ENCODE results near the gene LAMP5. TPM values are rescaled to one million over a fixed set of nuclear protein-coding genes. Genes with fewer than 3 reads are reported as not detected.

Gene LAMP5
- total and polyA plus RNA-seq, 3 experiments from 2014 or later = not detected

DNA sequence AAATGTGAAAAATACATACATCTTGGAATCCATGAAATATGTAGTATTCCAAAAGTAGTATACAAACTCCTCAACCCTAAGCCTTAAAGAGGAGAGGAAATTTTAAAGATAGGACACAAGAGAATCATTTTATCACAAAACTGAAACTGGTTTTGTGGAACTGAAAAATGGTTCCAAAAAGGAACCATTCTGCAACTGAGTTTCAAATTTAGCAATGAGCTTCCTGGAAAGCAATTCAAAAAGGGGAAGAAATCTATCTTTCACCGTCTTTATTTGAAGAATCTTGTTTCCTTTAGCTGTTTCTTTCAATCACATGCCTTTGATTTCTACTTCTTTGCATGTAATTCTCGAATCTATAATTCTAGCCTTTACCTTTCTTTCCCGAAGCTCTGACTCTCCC, 32.2 kb upstream of the LAMP5 start:
- no peak overlapping the region for H3K4me3 ChIP-seq (ENCODE audit: low read length)
- no peaks in the 10 kb centered on the region for H3K27me3 Mint-ChIP-seq
- no peaks in the 10 kb centered on the region for H3K36me3 ChIP-seq (ENCODE audit: insufficient read depth, low read length)
- ChIA-PET POLR2A (no interaction called here), CTCF (no interaction called here)
- no peaks in the 10 kb centered on the region for H3K27me3 ChIP-seq (ENCODE audit: insufficient read depth, low read length, poor library complexity, severe bottlenecking)
- peaks cover 0 to 8% (median 3%) of the 10 kb centered on the region in 5 donors for H3K9me3 Mint-ChIP-seq
- H3K36me3 Mint-ChIP-seq = no peaks in the 10 kb centered on the region
- H3K4me3 Mint-ChIP-seq = no peak overlapping the region
- no peaks in the 10 kb centered on the region for H3K9me3 ChIP-seq (ENCODE audit: low read length)
- H3K27ac Mint-ChIP-seq = no peak overlapping the region
- DNase-seq = no peak
- no peaks in the 10 kb centered on the region for H3K4me1 Mint-ChIP-seq
- no peaks in the 10 kb centered on the region for H3K4me1 ChIP-seq (ENCODE audit: insufficient read depth, low read length)
- no peak overlapping the region for H3K27ac ChIP-seq (ENCODE audit: low read depth, low read length)

DNA sequence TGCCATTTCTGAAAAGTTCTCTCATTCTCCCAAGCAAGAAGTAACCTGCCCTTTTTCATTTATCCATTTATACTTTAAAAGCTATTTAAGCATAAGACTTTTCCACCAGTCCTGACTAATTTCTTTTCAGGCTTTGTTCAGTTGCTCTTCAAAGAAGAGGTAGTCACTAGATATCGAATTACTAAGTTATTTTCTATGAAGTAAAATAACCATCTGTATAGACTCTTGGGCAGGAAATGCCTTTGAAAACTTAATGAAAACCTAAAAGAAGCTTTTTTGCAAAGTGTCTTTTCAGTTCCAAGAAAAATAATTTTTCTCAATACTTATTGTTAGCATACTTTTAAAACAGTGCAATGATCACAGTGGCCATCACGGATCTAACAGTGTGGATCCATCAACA, 31.3 kb upstream of the LAMP5 start:
- H3K4me3 Mint-ChIP-seq = no peak overlapping the region
- H3K4me3 ChIP-seq (ENCODE audit: low read length) = no peak overlapping the region
- H3K36me3 ChIP-seq (ENCODE audit: insufficient read depth, low read length) = no peaks in the 10 kb centered on the region
- H3K4me1 ChIP-seq (ENCODE audit: insufficient read depth, low read length) = no peaks in the 10 kb centered on the region
- H3K27me3 Mint-ChIP-seq = no peaks in the 10 kb centered on the region
- CTCF ChIA-PET = no interaction called here
- peaks cover 0 to 5% (median 3%) of the 10 kb centered on the region in 5 donors for H3K9me3 Mint-ChIP-seq
- DNase-seq = no peak
- H3K27me3 ChIP-seq (ENCODE audit: insufficient read depth, low read length, poor library complexity, severe bottlenecking) = no peaks in the 10 kb centered on the region
- H3K36me3 Mint-ChIP-seq = no peaks in the 10 kb centered on the region
- H3K4me1 Mint-ChIP-seq = no peaks in the 10 kb centered on the region
- no peak overlapping the region for H3K27ac Mint-ChIP-seq
- no peaks in the 10 kb centered on the region for H3K9me3 ChIP-seq (ENCODE audit: low read length)
- POLR2A ChIA-PET = no interaction called here
- H3K27ac ChIP-seq (ENCODE audit: low read depth, low read length) = no peak overlapping the region

DNA sequence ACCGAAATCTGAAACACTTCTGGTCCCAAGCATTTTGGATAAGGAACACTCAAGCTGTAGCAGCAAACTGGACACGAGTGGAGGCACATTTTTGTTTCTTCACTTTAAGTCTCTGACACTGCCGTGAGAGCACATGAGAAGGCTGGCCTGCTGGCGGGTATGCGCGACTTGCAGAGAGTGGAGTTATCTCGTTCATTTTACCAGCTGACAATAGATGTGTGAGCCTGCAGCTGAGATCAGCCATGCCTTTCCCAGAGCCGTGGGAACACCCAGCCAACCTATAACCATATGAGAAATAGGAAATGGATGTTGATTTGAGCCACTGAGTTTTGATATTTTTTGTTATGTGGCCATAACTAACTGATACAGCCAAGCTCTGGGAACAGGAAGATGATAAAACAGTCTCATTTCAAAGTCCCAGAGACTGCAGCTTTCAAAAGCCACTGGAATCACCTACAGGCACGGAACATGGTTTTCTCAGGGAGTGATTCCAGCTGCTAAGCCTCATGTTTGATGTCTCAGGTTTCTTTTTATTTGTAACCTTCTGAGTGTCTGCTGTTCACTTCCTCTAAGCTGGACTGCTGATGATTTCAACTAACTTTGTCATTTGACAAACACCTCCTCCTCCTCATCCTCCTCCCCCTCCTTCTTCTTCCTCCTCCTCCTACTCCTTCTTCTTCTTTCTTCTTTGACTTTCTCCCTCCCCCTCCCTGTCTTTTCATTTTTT, 28.6 kb upstream of the LAMP5 start:
- ChIA-PET POLR2A (no interaction called here), CTCF (no interaction called here)
- no peak for DNase-seq
- H3K4me3 Mint-ChIP-seq = no peak overlapping the region
- Histone ChIP-seq H3K4me3 (ENCODE audit: low read length) (no peak overlapping the region), H3K36me3 (ENCODE audit: insufficient read depth, low read length) (no peaks in the 10 kb centered on the region), H3K4me1 (ENCODE audit: insufficient read depth, low read length) (no peaks in the 10 kb centered on the region), H3K27ac (ENCODE audit: low read depth, low read length) (no peak overlapping the region), H3K9me3 (ENCODE audit: low read length) (no peaks in the 10 kb centered on the region), H3K27me3 (ENCODE audit: insufficient read depth, low read length, poor library complexity, severe bottlenecking) (no peaks in the 10 kb centered on the region)
- H3K27ac Mint-ChIP-seq = no peak overlapping the region
- H3K27me3 Mint-ChIP-seq = no peaks in the 10 kb centered on the region
- H3K36me3 Mint-ChIP-seq = no peaks in the 10 kb centered on the region
- H3K4me1 Mint-ChIP-seq = no peaks in the 10 kb centered on the region
- H3K9me3 Mint-ChIP-seq = peaks cover 0 to 7% (median 3%) of the 10 kb centered on the region in 5 donors

DNA sequence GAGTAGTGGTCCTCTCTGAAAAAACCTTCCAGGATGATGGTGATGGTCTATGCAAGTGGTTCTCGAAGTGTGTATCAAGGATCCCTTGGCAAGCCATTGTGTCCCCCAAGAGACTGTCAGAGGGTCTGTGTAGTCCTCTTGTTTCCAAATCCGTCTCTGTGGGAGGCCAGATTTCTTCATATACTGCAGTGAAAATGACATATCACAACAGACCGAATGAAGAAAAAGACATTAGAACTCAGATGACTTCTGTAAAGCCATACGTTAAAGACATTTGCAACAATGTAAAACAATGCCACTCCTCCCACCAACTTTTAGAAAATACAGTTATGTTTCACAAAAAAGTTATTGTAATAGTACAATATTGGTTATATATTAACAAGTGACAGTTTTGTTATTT, 27.2 kb upstream of the LAMP5 start:
- no peak overlapping the region for H3K27ac ChIP-seq (ENCODE audit: low read depth, low read length)
- H3K4me1 ChIP-seq (ENCODE audit: insufficient read depth, low read length) = no peaks in the 10 kb centered on the region
- peaks cover 0 to 9% (median 3%) of the 10 kb centered on the region in 5 donors for H3K9me3 Mint-ChIP-seq
- CTCF ChIA-PET = no interaction called here
- no peaks in the 10 kb centered on the region for H3K27me3 Mint-ChIP-seq
- H3K4me1 Mint-ChIP-seq = no peaks in the 10 kb centered on the region
- H3K36me3 ChIP-seq (ENCODE audit: insufficient read depth, low read length) = no peaks in the 10 kb centered on the region
- H3K36me3 Mint-ChIP-seq = no peaks in the 10 kb centered on the region
- DNase-seq = no peak
- no peak overlapping the region for H3K4me3 ChIP-seq (ENCODE audit: low read length)
- no peak overlapping the region for H3K27ac Mint-ChIP-seq
- no peak overlapping the region for H3K4me3 Mint-ChIP-seq
- no peaks in the 10 kb centered on the region for H3K27me3 ChIP-seq (ENCODE audit: insufficient read depth, low read length, poor library complexity, severe bottlenecking)
- POLR2A ChIA-PET = no interaction called here
- no peaks in the 10 kb centered on the region for H3K9me3 ChIP-seq (ENCODE audit: low read length)

DNA sequence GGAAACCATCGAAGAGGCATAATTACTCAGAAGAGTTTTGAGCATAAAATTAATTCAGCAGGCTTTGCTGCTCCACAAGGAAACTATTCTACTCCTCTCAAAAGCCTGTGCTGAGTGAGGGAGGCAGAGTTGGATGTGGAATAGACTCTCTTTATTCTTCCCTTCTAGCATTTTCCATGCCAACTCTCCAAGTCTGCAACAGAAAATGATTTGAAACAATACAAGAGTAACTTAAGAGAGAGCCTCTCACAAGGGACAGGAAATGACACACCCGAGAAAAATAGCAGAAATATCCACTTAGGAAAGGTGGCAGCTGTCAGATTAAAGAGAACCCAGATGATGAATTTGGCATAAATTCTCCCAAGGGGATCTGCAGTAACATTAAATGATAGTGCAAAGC, 26.3 kb upstream of the LAMP5 start:
- no peak overlapping the region for H3K27ac Mint-ChIP-seq
- Histone ChIP-seq H3K9me3 (ENCODE audit: low read length) (no peaks in the 10 kb centered on the region), H3K36me3 (ENCODE audit: insufficient read depth, low read length) (no peaks in the 10 kb centered on the region), H3K27me3 (ENCODE audit: insufficient read depth, low read length, poor library complexity, severe bottlenecking) (no peaks in the 10 kb centered on the region), H3K27ac (ENCODE audit: low read depth, low read length) (no peak overlapping the region), H3K4me3 (ENCODE audit: low read length) (no peak overlapping the region), H3K4me1 (ENCODE audit: insufficient read depth, low read length) (no peaks in the 10 kb centered on the region)
- H3K27me3 Mint-ChIP-seq = no peaks in the 10 kb centered on the region
- H3K9me3 Mint-ChIP-seq = peaks cover 0 to 10% (median 8%) of the 10 kb centered on the region in 5 donors
- no peaks in the 10 kb centered on the region for H3K4me1 Mint-ChIP-seq
- no peaks in the 10 kb centered on the region for H3K36me3 Mint-ChIP-seq
- POLR2A ChIA-PET = no interaction called here
- CTCF ChIA-PET = no interaction called here
- no peak overlapping the region for H3K4me3 Mint-ChIP-seq
- DNase-seq = no peak

DNA sequence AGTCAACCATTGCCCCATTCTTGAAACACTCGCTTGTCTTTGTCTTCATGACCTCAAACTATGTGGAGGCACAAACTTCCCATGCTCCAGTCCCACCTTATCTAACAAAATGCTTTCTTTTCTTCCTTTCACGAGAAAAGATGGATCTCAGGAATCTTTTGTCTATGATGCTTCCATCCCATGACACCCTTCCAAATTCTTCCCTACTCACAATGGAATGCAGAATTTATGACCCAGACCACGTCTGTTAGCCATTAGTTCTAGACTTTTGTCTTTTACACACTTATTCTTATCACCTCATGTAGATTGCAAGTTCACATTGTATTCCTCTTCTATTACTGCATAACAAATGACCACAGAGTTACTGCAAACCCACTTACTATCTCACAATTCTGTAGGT, 24.2 kb upstream of the LAMP5 start:
- Mint-ChIP-seq H3K4me1 (no peaks in the 10 kb centered on the region), H3K27me3 (no peaks in the 10 kb centered on the region), H3K4me3 (no peak overlapping the region), H3K9me3 (peaks cover 0 to 11% (median 9%) of the 10 kb centered on the region in 5 donors), H3K27ac (no peak overlapping the region), H3K36me3 (no peaks in the 10 kb centered on the region)
- Histone ChIP-seq H3K4me3 (ENCODE audit: low read length) (no peak overlapping the region), H3K27ac (ENCODE audit: low read depth, low read length) (no peak overlapping the region), H3K36me3 (ENCODE audit: insufficient read depth, low read length) (no peaks in the 10 kb centered on the region), H3K9me3 (ENCODE audit: low read length) (no peaks in the 10 kb centered on the region), H3K27me3 (ENCODE audit: insufficient read depth, low read length, poor library complexity, severe bottlenecking) (no peaks in the 10 kb centered on the region), H3K4me1 (ENCODE audit: insufficient read depth, low read length) (no peaks in the 10 kb centered on the region)
- CTCF ChIA-PET = no interaction called here
- POLR2A ChIA-PET = no interaction called here
- DNase-seq = no peak

DNA sequence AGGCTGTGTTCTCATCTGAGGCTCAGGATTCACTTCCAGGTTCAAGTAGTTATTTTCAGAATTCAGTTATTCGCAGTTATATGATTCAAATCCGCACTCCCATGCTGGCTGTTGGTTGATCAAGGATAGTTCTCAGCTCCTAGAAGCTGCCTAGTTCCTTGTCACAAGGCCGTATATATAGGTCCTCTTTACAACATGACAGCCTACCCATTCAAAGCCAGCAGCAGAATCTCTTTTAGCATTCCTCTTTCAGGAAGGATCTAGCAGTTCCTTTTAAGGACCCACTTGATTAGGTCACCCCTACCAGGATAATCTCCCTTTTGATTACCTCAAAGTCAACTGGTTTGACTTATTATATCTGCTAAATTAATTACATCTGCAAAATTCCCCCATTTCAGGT, 23.8 kb upstream of the LAMP5 start:
- no peaks in the 10 kb centered on the region for H3K4me1 ChIP-seq (ENCODE audit: insufficient read depth, low read length)
- H3K27me3 Mint-ChIP-seq = no peaks in the 10 kb centered on the region
- H3K36me3 Mint-ChIP-seq = no peaks in the 10 kb centered on the region
- CTCF ChIA-PET = no interaction called here
- H3K9me3 Mint-ChIP-seq = peaks cover 0 to 13% (median 9%) of the 10 kb centered on the region in 5 donors
- no peak overlapping the region for H3K27ac ChIP-seq (ENCODE audit: low read depth, low read length)
- no peaks in the 10 kb centered on the region for H3K4me1 Mint-ChIP-seq
- no peak overlapping the region for H3K27ac Mint-ChIP-seq
- POLR2A ChIA-PET = no interaction called here
- no peak overlapping the region for H3K4me3 ChIP-seq (ENCODE audit: low read length)
- no peaks in the 10 kb centered on the region for H3K36me3 ChIP-seq (ENCODE audit: insufficient read depth, low read length)
- DNase-seq = no peak
- H3K27me3 ChIP-seq (ENCODE audit: insufficient read depth, low read length, poor library complexity, severe bottlenecking) = no peaks in the 10 kb centered on the region
- H3K4me3 Mint-ChIP-seq = no peak overlapping the region
- no peaks in the 10 kb centered on the region for H3K9me3 ChIP-seq (ENCODE audit: low read length)

DNA sequence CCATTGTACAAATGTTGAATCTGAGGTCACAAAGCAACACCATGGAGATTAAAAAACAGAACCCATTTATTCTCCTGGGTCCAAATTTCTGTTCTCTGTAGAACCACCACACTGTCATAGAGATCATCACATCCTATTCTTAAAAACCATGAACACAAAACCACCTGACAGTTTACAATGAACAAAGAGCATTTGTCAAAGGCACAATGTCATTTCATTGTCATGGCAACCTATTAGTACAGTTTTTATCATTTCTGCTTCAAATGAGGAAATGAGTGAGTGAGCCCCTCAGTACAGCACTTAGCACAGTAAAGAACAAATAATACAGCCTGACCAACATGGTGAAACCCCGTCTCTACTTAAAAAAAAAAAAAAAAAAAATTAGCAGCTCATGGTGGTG, 23.1 kb upstream of the LAMP5 start:
- Mint-ChIP-seq H3K4me3 (no peak overlapping the region), H3K4me1 (no peaks in the 10 kb centered on the region), H3K27me3 (no peaks in the 10 kb centered on the region), H3K36me3 (no peaks in the 10 kb centered on the region), H3K9me3 (peaks cover 0 to 16% (median 9%) of the 10 kb centered on the region in 5 donors), H3K27ac (no peak overlapping the region)
- ChIA-PET POLR2A (no interaction called here), CTCF (no interaction called here)
- H3K36me3 ChIP-seq (ENCODE audit: insufficient read depth, low read length) = no peaks in the 10 kb centered on the region
- H3K27ac ChIP-seq (ENCODE audit: low read depth, low read length) = no peak overlapping the region
- no peak for DNase-seq
- no peaks in the 10 kb centered on the region for H3K27me3 ChIP-seq (ENCODE audit: insufficient read depth, low read length, poor library complexity, severe bottlenecking)
- H3K4me1 ChIP-seq (ENCODE audit: insufficient read depth, low read length) = no peaks in the 10 kb centered on the region
- no peak overlapping the region for H3K4me3 ChIP-seq (ENCODE audit: low read length)
- H3K9me3 ChIP-seq (ENCODE audit: low read length) = no peaks in the 10 kb centered on the region

DNA sequence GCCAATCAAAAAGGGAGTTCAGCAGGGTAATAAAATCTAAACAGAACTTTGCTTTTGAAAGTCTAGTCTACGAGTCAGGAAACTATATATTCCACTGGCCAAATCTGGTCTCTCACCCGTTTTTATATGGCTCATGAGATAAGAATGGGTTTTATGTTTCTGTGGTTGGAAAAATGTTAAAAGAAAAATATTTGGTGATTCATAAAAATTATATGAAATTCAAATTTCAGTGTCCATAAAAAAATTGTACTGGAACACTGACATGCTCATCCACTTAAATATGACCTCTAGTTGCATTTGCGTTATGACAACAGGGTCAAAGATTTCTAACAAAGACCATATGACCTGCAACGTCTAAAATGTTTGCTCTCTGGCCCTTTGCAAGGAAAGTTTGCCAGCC, 22.3 kb upstream of the LAMP5 start:
- peaks cover 0 to 16% (median 9%) of the 10 kb centered on the region in 5 donors for H3K9me3 Mint-ChIP-seq
- no peaks in the 10 kb centered on the region for H3K36me3 Mint-ChIP-seq
- DNase-seq = no peak
- Histone ChIP-seq H3K27ac (ENCODE audit: low read depth, low read length) (no peak overlapping the region), H3K9me3 (ENCODE audit: low read length) (no peaks in the 10 kb centered on the region), H3K4me3 (ENCODE audit: low read length) (no peak overlapping the region), H3K27me3 (ENCODE audit: insufficient read depth, low read length, poor library complexity, severe bottlenecking) (no peaks in the 10 kb centered on the region), H3K36me3 (ENCODE audit: insufficient read depth, low read length) (no peaks in the 10 kb centered on the region), H3K4me1 (ENCODE audit: insufficient read depth, low read length) (no peaks in the 10 kb centered on the region)
- H3K4me3 Mint-ChIP-seq = no peak overlapping the region
- H3K27ac Mint-ChIP-seq = no peak overlapping the region
- no peaks in the 10 kb centered on the region for H3K27me3 Mint-ChIP-seq
- no peaks in the 10 kb centered on the region for H3K4me1 Mint-ChIP-seq
- POLR2A ChIA-PET = no interaction called here
- CTCF ChIA-PET = no interaction called here

Data from CD8-positive, alpha-beta memory T cell (primary cell).